ENCODE data around the gene SFI1. TPM values are rescaled to one million over a fixed set of nuclear protein-coding genes. Genes with fewer than 3 reads are reported as not detected.

Gene SFI1
- total and polyA plus RNA-seq, 2 of the 4 experiments (the other 2 are of a cell fraction): 9.9 to 12.0 TPM

GRCh38 chr22:31653944-31654343 is 157.6 kb downstream of the SFI1 start:
- Histone ChIP-seq H2BK5ac (ENCODE audit: low read depth, low read length, poor library complexity, severe bottlenecking) (no peak overlapping the region), H3K9me3 (ENCODE audit: control insufficient read depth, insufficient read depth, low read length) (no peaks in the 10 kb centered on the region), H2BK120ac (ENCODE audit: low read depth, low read length) (no peak overlapping the region), H4K20me1 (ENCODE audit: insufficient read depth, low read length) (no peaks in the 10 kb centered on the region; the same call in 1 of the 2 replicates), H3K4ac (ENCODE audit: low read depth, low read length) (peak overlapping the region; percentile 78; the same call in 1 of the 2 replicates), H2BK20ac (ENCODE audit: low read depth, low read length) (peak overlapping the region; percentile 39), H2AK5ac (ENCODE audit: low read depth, low read length) (peak overlapping the region; percentile 92), H3K14ac (replicated peaks; ENCODE audit: low read depth, low read length) (0 out of 2 replicates have a peak overlapping the region, but pooled peaks have one; percentile 3), H4K5ac (ENCODE audit: low read depth, low read length) (peak overlapping the region; percentile 68; the same call in 1 of the 2 replicates), H3K27me3 (ENCODE audit: control insufficient read depth, insufficient read depth, low read length) (no peaks in the 10 kb centered on the region), H2AFZ (replicated peaks; ENCODE audit: low read length, poor library complexity) (no peak overlapping the region), H2AK9ac (replicated peaks; ENCODE audit: low read depth, low read length, poor library complexity) (no peak overlapping the region), H3K23ac (ENCODE audit: low read depth, low read length) (peak overlapping the region; percentile 23; the same call in 1 of the 2 replicates), H3K9me1 (ENCODE audit: insufficient read depth, low read length) (peaks cover 20% of the 10 kb centered on the region), H3K4me1 (ENCODE audit: control insufficient read depth, insufficient read depth, low read length) (peaks cover 12% of the 10 kb centered on the region), H4K91ac (ENCODE audit: insufficient read depth, low read depth, low read length) (peak overlapping the region; percentile 62; the same call in 1 of the 2 replicates), H3K4me3 (ENCODE audit: insufficient read depth, low read depth, low read length) (no peak overlapping the region), H3K9ac (ENCODE audit: low read depth, low read length) (no peak overlapping the region), H3K36me3 (ENCODE audit: control insufficient read depth, insufficient read depth, low read length) (peaks cover 3% of the 10 kb centered on the region; the same call in 1 of the 2 replicates), H3K27ac (ENCODE audit: insufficient read depth, low read length) (no peak overlapping the region), H2BK15ac (ENCODE audit: low read depth, low read length) (peak overlapping the region; percentile 47; the same call in 1 of the 3 replicates), H3K79me1 (ENCODE audit: low read depth in 1 of 2, low read length in 2 of 2) (peaks cover 41 to 73% of the 10 kb centered on the region in 2 experiments), H3K56ac (ENCODE audit: extremely low read depth, insufficient read depth, low read length) (no peak overlapping the region), H4K8ac (ENCODE audit: low read depth in 2 of 2, low read length in 2 of 2) (0 out of 4 replicates have a peak overlapping the region, but pooled peaks of 1 of the 2 experiments have one; percentile 60), H3K4me2 (ENCODE audit: low read depth, low read length) (no peak overlapping the region), H3K18ac (ENCODE audit: low read depth, low read length) (no peak overlapping the region; the same call in 1 of the 2 replicates)
- ATAC-seq (ENCODE audit: low read depth) (no peak), DNase-seq (no peak)
- intact Hi-C loops (cut with micrococcal nuclease): no loop called here
- in situ Hi-C loops (cut with MboI; ENCODE audit: low sequenced_read_pairs): no loop called here
- dilution Hi-C loops (cut with HindIII; ENCODE audit: low sequenced_read_pairs, unreplicated experiment): no loop called here
- no CpG with 5 or more reads among the region's 2 CpGs for WGBS, 2 experiments (ENCODE audit: extremely low coverage in 2 of 2, insufficient read length in 1 of 2)
- TF ChIP-seq MAFK (IDR thresholded peaks at IDR 0.05; ENCODE audit: low read depth, low read length): no peak
- no peak for TF ChIP-seq NFE2L2 (IDR thresholded peaks at IDR 0.05; ENCODE audit: low read depth, low read length)
- CTCF ChIA-PET: no interaction called here
- POLR2A ChIA-PET (ENCODE audit: unreplicated experiment): no interaction called here
- no TSS peak for BruUV-seq (replicated peaks)

Measured in IMR-90 (cell line).